GM13977 (cell line): ENCODE results near the gene IL17B.

Experiments
- DNase-seq: peaks from one replicate; pipeline ENCODE4 v3.0.0; 2012; ENCODE audit warnings: low spot score
- in situ Hi-C: fragments of 300-500 bp; cut with MboI; formaldehyde crosslinking; loops from one replicate; pipeline ENCODE4 v1.12.0; 2022; ENCODE audit warnings: low sequenced_read_pairs, low pct_unique_long_range_greater_than_20kb, mixed read lengths, inconsistent platforms; ENCODE audit not compliant: unreplicated experiment
- TF ChIP-seq, protein P1 (sequence below): IDR thresholded peaks from 2 replicates; pipeline ENCODE4 v1.5.1; 2012; ENCODE audit warnings: mild to moderate bottlenecking, control low read depth; ENCODE audit not compliant: insufficient read depth; ENCODE audit errors: extremely low read depth, missing control alignments

The IL17B gene

DNA sequence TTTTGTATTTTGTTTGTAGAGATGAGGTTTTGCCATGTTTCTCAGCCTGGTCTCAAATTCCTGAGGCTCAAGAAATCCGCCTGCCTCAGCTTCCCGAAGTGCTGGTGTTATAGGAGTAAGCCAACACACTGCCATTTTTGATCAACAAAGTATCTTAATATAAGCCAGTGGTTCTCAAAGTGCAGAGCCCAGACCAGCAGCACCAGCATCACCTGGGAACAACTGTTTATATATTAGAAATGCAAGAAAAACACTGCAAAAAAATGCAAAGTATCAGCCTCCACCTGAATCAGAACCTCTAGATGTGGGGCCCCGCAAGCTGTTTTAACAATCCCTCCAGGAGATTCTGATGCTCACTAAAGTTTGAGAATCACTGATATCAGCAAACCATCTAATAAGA lies 6.2 kb downstream of the IL17B start:
- in situ Hi-C loops = loop anchor here (10.0 kb wide), 1 partner anchor 192 kb away; no protein-coding TSS in a partner anchor
- DNase-seq = no peak
- TF ChIP-seq, protein P1, sequence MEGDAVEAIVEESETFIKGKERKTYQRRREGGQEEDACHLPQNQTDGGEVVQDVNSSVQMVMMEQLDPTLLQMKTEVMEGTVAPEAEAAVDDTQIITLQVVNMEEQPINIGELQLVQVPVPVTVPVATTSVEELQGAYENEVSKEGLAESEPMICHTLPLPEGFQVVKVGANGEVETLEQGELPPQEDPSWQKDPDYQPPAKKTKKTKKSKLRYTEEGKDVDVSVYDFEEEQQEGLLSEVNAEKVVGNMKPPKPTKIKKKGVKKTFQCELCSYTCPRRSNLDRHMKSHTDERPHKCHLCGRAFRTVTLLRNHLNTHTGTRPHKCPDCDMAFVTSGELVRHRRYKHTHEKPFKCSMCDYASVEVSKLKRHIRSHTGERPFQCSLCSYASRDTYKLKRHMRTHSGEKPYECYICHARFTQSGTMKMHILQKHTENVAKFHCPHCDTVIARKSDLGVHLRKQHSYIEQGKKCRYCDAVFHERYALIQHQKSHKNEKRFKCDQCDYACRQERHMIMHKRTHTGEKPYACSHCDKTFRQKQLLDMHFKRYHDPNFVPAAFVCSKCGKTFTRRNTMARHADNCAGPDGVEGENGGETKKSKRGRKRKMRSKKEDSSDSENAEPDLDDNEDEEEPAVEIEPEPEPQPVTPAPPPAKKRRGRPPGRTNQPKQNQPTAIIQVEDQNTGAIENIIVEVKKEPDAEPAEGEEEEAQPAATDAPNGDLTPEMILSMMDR = no peak

DNA sequence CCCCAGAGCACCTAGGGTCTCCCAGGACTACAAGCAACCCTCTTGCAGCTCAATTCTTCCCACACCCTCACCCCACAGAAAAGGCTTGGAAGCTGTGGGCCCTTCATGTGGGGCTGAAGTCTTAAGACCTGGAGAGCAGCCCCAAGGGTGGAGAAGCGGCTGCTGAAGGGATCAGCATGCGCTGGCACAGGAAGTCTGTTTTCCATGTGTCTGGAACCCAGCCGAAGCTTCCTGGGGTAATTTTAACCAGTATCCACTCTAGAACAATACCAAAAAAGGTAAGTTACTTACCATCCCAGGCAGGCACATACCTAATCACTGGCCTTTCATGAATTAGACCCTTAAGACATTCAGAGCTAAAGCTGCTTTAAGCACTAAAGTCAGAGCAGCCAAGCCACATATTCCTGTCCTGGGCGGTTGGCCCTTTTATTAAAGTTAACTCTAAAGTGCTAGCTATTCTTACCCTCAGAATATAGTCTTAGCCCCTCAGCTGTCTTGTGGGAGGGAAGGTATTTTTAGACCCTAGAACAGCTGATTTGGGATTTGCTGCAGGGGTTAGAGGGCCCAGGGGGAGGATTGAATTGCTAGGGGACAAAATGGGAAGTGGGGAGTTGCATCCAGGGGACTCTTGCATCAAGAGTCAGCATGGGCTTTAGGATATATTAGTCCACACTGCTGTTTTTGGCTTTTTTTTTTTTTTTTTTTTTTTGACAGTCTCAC lies 6.9 kb downstream of the IL17B start:
- in situ Hi-C loops = loop anchor here (10.0 kb wide), 1 partner anchor 193 kb away; no protein-coding TSS in a partner anchor
- TF ChIP-seq, protein P1 = no peak
- DNase-seq = no peak

DNA sequence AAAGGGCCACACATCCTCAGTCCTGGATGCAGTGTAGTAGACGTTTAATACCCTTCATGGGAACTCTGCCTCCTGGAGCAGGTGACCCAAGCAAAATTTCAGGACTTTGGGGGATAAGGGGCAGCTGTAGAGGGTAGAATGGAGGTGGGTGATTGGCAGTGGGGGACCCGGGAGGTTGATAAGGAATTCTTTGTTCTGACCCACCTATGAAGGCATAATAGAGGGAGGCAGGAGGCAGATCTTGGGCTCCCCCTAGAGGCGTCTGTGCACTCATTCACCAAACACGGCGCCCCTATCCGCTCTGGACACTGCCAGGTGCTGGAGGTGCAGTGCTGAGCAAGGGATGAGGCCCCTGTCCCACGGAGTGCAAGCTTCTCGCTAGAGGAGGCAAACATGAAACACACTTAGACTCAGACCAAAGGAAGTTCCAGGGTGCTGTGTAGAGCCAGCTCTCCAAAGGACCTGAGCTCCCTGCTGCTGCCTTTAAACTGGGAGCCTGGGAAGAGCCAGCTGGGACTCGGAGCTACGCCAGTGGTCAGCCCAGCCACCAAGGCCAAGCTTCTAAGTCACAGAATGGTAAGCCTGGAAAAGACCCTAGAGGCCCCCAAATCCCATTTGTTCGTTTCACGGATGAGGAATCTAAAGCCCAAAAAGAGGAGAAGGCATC lies 7.7 kb downstream of the IL17B start:
- TF ChIP-seq, protein P1 = peak; percentile 87
- in situ Hi-C loops = loop anchor here (10.0 kb wide), 1 partner anchor 193 kb away; no protein-coding TSS in a partner anchor
- peak; percentile 85 for DNase-seq

DNA sequence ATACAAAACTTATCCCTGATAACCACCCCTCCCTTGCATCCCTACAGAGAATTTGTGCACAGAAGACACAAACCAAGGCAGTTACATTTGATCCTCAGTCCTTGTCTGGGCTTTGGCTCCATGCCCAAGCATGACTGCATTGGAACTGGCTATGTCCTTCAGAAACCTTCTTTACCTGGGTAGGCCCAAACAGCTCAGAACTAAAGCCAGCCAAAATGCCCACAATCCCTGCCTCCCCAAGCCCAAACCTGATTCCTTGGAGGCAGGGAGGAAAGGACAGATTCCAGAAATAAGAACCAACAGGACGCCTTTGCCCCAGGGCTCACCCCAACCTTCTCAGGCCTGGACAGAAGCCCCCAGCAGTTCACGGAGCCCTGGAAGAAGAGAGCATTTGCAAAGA lies 8.2 kb downstream of the IL17B start:
- TF ChIP-seq, protein P1 = no peak
- in situ Hi-C loops = loop anchor here (10.0 kb wide), 1 partner anchor 194 kb away; no protein-coding TSS in a partner anchor
- no peak for DNase-seq

DNA sequence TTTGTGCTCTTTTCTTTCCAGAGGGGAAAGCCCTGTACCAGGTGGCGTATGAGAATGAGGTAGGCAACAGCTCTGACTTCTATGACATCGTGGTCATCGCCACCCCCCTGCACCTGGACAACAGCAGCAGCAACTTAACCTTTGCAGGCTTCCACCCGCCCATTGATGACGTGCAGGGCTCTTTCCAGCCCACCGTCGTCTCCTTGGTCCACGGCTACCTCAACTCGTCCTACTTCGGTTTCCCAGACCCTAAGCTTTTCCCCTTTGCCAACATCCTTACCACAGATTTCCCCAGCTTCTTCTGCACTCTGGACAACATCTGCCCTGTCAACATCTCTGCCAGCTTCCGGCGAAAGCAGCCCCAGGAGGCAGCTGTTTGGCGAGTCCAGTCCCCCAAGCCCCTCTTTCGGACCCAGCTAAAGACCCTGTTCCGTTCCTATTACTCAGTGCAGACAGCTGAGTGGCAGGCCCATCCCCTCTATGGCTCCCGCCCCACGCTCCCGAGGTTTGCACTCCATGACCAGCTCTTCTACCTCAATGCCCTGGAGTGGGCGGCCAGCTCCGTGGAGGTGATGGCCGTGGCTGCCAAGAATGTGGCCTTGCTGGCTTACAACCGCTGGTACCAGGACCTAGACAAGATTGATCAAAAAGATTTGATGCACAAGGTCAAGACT lies 11.0 kb downstream of the IL17B start:
- TF ChIP-seq, protein P1 = no peak
- in situ Hi-C loops = no loop called here
- no peak for DNase-seq

DNA sequence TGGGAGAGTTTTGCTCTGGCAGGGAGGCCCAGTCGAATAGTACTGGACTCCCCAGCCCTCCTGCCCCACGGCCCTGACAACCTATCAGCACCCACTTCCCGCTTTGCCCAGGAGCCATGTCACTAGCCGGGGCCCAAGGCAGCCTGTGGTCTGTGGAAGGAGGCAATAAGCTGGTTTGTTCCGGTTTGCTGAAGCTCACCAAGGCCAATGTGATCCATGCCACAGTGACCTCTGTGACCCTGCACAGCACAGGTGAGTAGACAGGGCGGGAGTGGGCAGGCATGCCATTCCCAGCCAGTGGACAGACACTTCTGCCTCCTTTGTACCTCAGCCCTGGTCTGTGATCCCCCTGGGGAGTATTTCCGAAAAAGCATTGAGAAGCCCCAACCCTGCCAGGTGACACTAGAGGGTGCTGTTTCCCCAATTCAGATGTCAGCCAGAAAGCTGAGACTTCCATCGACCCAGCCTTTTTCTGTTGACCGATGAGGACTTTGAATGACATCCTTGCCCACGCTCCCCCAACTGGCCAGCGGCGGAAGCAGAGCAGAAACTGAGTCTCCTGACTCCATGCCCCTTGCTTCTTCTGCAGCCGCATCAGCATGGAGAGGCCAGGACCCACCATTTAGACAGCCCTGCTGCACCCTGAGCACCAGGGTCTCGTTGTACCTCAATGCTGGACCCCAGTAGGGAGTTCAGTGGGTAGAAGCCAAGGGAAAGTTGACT lies 11.7 kb downstream of the IL17B start:
- in situ Hi-C loops = no loop called here
- peak; percentile 86 for DNase-seq
- TF ChIP-seq, protein P1 = peak; percentile 84
